GM10266 (cell line): Measurements from ENCODE around the gene SEMA6B.

Experiments
- DNase-seq: peaks from one replicate; pipeline ENCODE4 v3.0.0; 2012; ENCODE audit errors: extremely low spot score
- TF ChIP-seq, protein P1 (sequence below): IDR thresholded peaks from 2 replicates; pipeline ENCODE4 v1.5.1; 2012; ENCODE audit warnings: mild to moderate bottlenecking, low read depth; ENCODE audit not compliant: control insufficient read depth, insufficient read depth; ENCODE audit errors: missing control alignments

SEMA6B gene

DNA sequence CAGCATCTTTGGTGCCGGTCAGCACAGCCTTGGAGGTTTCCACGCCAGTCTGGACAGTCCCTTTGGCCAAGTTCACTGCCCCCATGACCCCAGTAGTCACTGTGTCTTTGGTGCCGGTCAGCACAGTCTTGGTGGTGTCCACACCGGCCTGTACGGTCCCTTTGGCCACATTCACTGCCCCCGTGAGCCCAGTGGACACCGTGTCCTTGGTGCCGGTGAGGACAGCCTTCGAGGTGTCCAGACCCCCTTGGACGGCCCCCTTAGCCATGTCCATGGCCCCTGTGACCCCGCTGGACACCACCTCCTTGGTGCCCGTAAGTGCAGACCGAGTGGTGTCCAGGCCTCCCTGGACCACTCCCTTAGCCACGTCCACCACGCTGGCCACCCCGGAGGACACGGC is 46.2 kb downstream of the SEMA6B start:
- TF ChIP-seq, protein P1, sequence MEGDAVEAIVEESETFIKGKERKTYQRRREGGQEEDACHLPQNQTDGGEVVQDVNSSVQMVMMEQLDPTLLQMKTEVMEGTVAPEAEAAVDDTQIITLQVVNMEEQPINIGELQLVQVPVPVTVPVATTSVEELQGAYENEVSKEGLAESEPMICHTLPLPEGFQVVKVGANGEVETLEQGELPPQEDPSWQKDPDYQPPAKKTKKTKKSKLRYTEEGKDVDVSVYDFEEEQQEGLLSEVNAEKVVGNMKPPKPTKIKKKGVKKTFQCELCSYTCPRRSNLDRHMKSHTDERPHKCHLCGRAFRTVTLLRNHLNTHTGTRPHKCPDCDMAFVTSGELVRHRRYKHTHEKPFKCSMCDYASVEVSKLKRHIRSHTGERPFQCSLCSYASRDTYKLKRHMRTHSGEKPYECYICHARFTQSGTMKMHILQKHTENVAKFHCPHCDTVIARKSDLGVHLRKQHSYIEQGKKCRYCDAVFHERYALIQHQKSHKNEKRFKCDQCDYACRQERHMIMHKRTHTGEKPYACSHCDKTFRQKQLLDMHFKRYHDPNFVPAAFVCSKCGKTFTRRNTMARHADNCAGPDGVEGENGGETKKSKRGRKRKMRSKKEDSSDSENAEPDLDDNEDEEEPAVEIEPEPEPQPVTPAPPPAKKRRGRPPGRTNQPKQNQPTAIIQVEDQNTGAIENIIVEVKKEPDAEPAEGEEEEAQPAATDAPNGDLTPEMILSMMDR = no peak
- no peak for DNase-seq

DNA sequence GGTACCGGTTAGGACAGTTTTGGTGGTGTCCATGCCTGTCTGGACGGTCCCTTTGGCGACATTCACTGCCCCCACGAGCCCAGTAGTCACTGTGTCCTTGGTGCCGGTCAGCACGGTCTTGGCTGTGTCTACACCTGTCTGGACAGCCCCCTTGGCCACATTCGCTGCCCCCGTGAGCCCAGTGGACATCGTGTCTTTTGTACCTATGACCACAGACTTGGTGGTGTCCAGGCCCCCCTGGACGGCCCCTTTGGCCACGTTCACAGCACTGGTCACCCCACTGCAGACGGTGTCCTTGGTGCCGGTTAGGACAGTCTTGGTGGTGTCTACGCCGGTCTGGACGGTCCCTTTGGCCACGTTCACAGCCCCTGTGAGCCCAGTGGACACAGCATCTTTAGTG is 47.4 kb downstream of the SEMA6B start:
- TF ChIP-seq, protein P1 = no peak
- DNase-seq = no peak

DNA sequence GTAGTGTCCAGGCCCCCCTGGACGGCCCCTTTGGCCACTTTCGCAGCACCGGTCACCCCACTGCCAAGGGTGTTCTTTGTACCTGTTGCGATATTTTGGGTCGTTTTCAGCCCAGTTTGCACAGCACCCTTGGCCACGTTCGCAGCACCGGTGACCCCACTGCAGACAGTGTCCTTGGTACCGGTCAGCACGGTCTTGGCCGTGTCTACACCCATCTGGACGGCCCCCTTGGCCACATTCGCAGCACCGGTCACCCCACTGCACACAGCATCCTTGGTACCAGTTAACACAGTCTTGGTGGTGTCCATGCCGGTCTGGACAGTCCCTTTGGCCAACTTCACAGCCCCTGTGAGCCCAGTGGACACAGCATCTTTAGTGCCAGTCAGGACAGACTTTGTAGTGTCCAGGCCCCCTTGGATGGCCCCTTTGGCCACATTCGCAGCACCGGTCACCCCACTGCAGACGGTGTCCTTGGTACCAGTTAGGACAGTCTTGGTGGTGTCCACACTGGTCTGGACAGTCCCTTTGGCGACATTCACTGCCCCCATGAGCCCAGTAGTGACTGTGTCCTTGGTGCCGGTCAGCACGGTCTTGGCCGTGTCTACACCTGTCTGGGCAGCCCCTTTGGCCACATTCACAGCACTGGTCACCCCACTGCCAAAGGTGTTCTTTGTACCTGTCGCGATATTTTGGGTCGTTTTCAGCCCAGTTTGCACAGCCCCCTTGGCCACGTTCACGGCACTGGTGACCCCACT is 48.0 kb downstream of the SEMA6B start:
- no peak for DNase-seq
- TF ChIP-seq, protein P1 = no peak

DNA sequence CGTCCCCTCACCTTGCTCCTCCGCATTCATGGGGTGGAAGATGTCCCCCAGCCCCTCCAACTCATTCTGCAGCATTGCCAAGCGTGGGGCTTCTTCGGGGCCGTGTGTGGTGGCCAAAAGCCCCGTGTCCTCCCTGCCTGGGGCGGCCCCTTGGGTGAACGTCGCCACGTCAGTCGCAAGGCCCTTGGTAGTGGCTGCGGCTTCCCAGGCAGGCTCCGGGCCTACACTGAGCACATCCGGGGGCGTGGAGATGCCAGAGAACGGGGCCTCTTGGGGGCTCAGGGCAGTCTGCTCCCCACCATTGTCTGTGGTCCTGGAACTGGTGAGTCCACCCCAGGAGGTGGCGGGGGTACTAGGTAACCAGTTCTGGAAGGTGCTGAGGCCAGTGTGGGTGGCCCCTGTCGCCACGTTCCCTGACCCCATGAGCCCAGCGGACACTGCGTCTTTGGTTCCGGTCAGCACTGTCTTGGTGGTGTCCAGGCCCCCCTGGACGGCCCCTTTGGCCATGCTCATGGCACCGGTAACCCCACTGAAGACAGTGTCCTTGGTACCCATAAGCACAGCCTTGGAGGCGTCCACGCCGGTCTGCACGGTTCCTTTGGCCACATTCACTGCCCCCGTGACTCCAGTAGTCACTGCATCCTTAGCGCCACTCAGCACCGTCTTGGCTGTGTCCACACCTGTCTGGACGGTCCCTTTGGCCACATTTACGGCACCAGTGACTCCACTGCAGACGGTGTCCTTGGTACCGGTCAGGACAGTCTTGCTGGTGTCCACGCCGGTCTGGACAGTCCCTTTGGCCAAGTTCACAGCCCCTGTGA is 48.8 kb downstream of the SEMA6B start:
- no peak for DNase-seq
- TF ChIP-seq, protein P1 = no peak

DNA sequence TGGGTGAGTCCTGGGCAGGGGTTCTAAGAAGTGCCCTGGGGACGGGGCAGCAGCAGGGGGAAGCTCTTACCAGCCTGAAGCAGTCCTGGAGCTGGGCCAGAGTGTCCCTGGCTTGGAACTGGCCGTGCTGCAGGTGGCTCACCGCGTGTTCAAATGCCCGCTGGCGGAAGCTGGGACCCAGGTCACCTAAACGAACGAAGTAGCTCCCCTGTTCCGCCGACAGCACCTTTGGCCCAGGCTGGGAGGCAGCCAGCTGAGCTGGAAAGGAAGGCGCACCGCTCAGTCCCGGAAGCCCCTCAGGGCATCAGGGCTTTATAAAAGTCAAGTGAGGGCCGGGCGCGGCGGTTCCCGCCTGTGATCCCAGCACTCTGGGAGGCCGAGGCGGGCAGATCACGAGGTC is 50.8 kb downstream of the SEMA6B start:
- TF ChIP-seq, protein P1 = no peak
- no peak for DNase-seq

DNA sequence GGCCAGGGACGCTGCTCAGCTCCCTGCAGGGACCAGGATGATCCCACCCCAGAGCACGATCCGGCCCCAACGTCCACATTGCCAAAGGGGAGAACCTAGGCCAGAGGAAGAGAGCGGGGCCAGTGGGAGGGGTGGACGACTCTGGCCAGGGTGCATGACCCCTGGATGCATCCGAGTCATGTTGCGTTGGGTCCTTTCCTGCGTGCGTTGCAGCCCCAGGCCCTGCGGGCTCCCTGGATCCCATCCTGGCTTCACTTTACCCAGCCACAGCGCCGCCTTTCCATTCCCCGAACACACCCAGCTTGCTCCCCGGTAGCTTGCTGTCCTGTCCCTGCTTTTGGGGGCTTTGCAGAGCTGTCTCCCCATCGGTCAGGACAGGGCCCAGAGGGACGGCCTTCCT is 51.7 kb downstream of the SEMA6B start:
- no peak for DNase-seq
- TF ChIP-seq, protein P1 = no peak

DNA sequence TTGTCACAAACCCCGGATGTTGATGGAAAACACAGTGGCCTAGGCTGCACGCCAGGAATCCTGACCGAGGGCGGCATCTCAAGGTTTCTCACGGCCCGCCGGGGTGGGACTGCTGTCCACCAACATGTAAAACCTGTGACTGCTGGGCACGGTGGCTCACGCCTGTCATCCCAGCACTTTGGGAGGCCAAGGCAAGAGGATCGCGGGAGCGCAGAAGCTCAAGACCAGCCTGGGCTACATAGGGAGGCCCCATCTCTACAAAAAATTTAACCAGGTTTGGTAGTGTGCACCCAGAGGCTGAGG is 52.4 kb downstream of the SEMA6B start:
- DNase-seq = no peak

More for the DNA sequence above, 52.4 kb downstream of the SEMA6B start:
- TF ChIP-seq, protein P1 = no peak
